Endothelial cell of umbilical vein (primary cell): ENCODE measurements around the gene FAM131C. TPM values are rescaled to one million over a fixed set of nuclear protein-coding genes. Genes with fewer than 3 reads are reported as not detected.

ENCODE experiments used
- BruUV-seq: library from RNA; stranded (reverse); fragments of 400-500 nt; replicated peaks from 2 replicates; lab custom pipeline; 2021; lab: Mats Ljungman, UMichigan
- CTCF ChIA-PET: fragments of 300-600, 350-600 bp; sonication (Branson Sonifier 250); formaldehyde crosslinking; loops from one replicate; lab custom pipeline; 2021; ENCODE audit warnings: antibody characterized with exemption, inconsistent platforms; lab: Charles Lee
- POLR2A ChIA-PET: fragments of 300-600, 350-600 bp; sonication (Branson Sonifier 250); formaldehyde crosslinking; loops from one replicate; lab custom pipeline; 2021; ENCODE audit warnings: antibody characterized with exemption, inconsistent platforms; lab: Charles Lee
- DNase-seq: peaks from one replicate; pipeline ENCODE4 v3.0.0-alpha.2; 2011; ENCODE audit warnings: low read depth, low spot score
- FAIRE-seq: peaks from 2 replicates; lab custom pipeline; 2011; peaks lifted over from hg19 to GRCh38; lab: Jason Lieb, UNC
- H2AFZ ChIP-seq: 2 replicates; pipeline ENCODE4 v1.6.0; 2012; ENCODE audit warnings: low read depth, low read length, control low read depth, inconsistent platforms
- H3K27ac ChIP-seq: 2 replicates; pipeline ENCODE4 v1.5.1; 2011; ENCODE audit warnings: low read depth, mild to moderate bottlenecking, control low read depth, low read length, moderate library complexity; ENCODE audit not compliant: insufficient read depth
- H3K27me3 ChIP-seq, 2 experiments: 2 replicates each; pipeline versions ENCODE4 v1.6.0 to v1.6.1; 2011; ENCODE audit warnings: low read length in 2 of 2, mixed read lengths in 1 of 2; ENCODE audit not compliant: control insufficient read depth in 2 of 2, insufficient read depth in 2 of 2
- H3K36me3 ChIP-seq, 2 experiments: 2 replicates in 1 of 2; 3 replicates in 1 of 2; pipeline ENCODE4 v1.5.1; 2011; ENCODE audit warnings: low read length in 2 of 2, mild to moderate bottlenecking in 1 of 2, moderate library complexity in 1 of 2; ENCODE audit not compliant: control insufficient read depth in 2 of 2, insufficient read depth in 2 of 2; ENCODE audit errors: extremely low read depth in 1 of 2
- H3K4me1 ChIP-seq: 3 replicates; pipeline ENCODE4 v1.5.1; 2011; ENCODE audit warnings: mild to moderate bottlenecking, low read length; ENCODE audit not compliant: control insufficient read depth, insufficient read depth; ENCODE audit errors: extremely low read depth
- H3K4me2 ChIP-seq: 2 replicates; pipeline ENCODE4 v1.6.1; 2011; ENCODE audit warnings: low read length, control low read depth, mixed read lengths; ENCODE audit not compliant: insufficient read depth
- H3K4me3 ChIP-seq, 3 experiments: fragments of 200-600 bp in 1 of 3; sonication (generic), shearing (Covaris generic) in 1 of 3; replicated peaks in 1 of 3; 2 replicates each; pipeline ENCODE4 v1.5.1; 2011 to 2016; ENCODE audit warnings: control low read depth in 3 of 3, low read length in 3 of 3, mild to moderate bottlenecking in 2 of 3, inconsistent platforms in 1 of 3, low read depth in 1 of 3, moderate library complexity in 1 of 3; ENCODE audit not compliant: insufficient read depth in 1 of 3
- H3K79me2 ChIP-seq: 2 replicates; pipeline ENCODE4 v1.6.0; 2012; ENCODE audit warnings: low read length, inconsistent platforms; ENCODE audit not compliant: control insufficient read depth, insufficient read depth
- H3K9ac ChIP-seq: replicated peaks from 2 replicates; pipeline ENCODE3; 2011; ENCODE audit warnings: low read length, control low read depth; ENCODE audit not compliant: insufficient read depth; ENCODE audit errors: extremely low read depth
- H3K9me1 ChIP-seq: replicated peaks from 3 replicates; pipeline ENCODE4 v1.6.0; 2011; ENCODE audit warnings: mild to moderate bottlenecking, low read length; ENCODE audit not compliant: control insufficient read depth, insufficient read depth; ENCODE audit errors: extremely low read depth
- H3K9me3 ChIP-seq: replicated peaks from 2 replicates; pipeline ENCODE4 v1.5.1; 2012; ENCODE audit warnings: low read length, inconsistent platforms; ENCODE audit not compliant: control insufficient read depth, insufficient read depth
- H4K20me1 ChIP-seq: replicated peaks from 2 replicates; pipeline ENCODE3; 2011; ENCODE audit warnings: mild to moderate bottlenecking, low read length; ENCODE audit not compliant: control insufficient read depth, insufficient read depth; ENCODE audit errors: extremely low read depth
- EZH2 ChIP-seq: IDR thresholded peaks from 2 replicates; pipeline ENCODE4 v1.6.1; 2012; ENCODE audit warnings: borderline replicate concordance, low read depth, mild to moderate bottlenecking, moderate library complexity, low read length, inconsistent platforms; ENCODE audit not compliant: severe bottlenecking
- FOS ChIP-seq: IDR thresholded peaks from 2 replicates; pipeline ENCODE4 v1.6.1; 2011; ENCODE audit warnings: mild to moderate bottlenecking, low read length, moderate library complexity, borderline replicate concordance; ENCODE audit not compliant: insufficient read depth
- GATA2 ChIP-seq: IDR thresholded peaks from 2 replicates; pipeline ENCODE4 v1.7.0; 2011; ENCODE audit warnings: low read depth, mild to moderate bottlenecking, moderate library complexity, mixed read lengths, low read length; ENCODE audit not compliant: insufficient read length, insufficient read depth
- JUN ChIP-seq: IDR thresholded peaks from 2 replicates; pipeline ENCODE4 v1.6.1; 2011; ENCODE audit warnings: borderline replicate concordance, low read depth; ENCODE audit not compliant: insufficient read length, insufficient read depth
- MYC ChIP-seq: IDR thresholded peaks from one replicate; pipeline ENCODE4 v1.6.1; 2011; ENCODE audit warnings: mild to moderate bottlenecking, low read depth, low read length
- POLR2A ChIP-seq: IDR thresholded peaks from 2 replicates; pipeline ENCODE4 v1.6.1; 2012; ENCODE audit warnings: low read depth, mild to moderate bottlenecking, control low read depth, low read length
- POLR2AphosphoS5 ChIP-seq: IDR thresholded peaks from 2 replicates; pipeline ENCODE4 v1.6.1; 2012; ENCODE audit warnings: low read depth, mild to moderate bottlenecking, control low read depth, low read length, moderate library complexity; ENCODE audit not compliant: insufficient read depth
- dilution Hi-C: fragments of 300-500 bp; cut with MboI; formaldehyde crosslinking; loops from one replicate; pipeline ENCODE4 v1.15.0; 2019; ENCODE audit warnings: low sequenced_read_pairs; ENCODE audit not compliant: extremely low pct_ligation_motif_present
- intact Hi-C: fragments of 100-400 bp; cut with micrococcal nuclease; formaldehyde crosslinking; loops from one replicate; pipeline ENCODE4 v1.10.0; 2022
- polyA plus RNA-seq, 4 experiments: library from polyadenylated mRNA; depleted of rRNA in 3 of 4; stranded (reverse) in 3 of 4; unstranded in 1 of 4; fragments of >200 nt; gene quantifications; 2 replicates each; pipeline versions ENCODE4 v1.2.1 to v1.2.3, GENCODE V29; 2011 to 2012; ENCODE audit warnings: missing spikeins in 1 of 4
- total RNA-seq: library from RNA; stranded (reverse); gene quantifications from 2 replicates; pipeline ENCODE4 v1.2.3, GENCODE V29; 2021
- TF ChIP-seq, protein P1 (sequence below): IDR thresholded peaks from 2 replicates; pipeline ENCODE4 v1.6.1; 2011; ENCODE audit not compliant: insufficient read depth, insufficient read length
- TF ChIP-seq, protein P2 (sequence below), 2 donors: IDR thresholded peaks; 1 replicate in 1 of 2; 2 replicates in 1 of 2; pipeline ENCODE4 v1.5.1; 2011; ENCODE audit warnings: low read length in 2 of 2, mild to moderate bottlenecking in 2 of 2, moderate library complexity in 2 of 2, control low read depth in 1 of 2, inconsistent platforms in 1 of 2, low read depth in 1 of 2; ENCODE audit not compliant: insufficient read depth in 1 of 2; ENCODE audit errors: extremely low read depth in 1 of 2

The FAM131C gene
- total and polyA plus RNA-seq, 2 donors (not counting 3 experiments of a cell fraction or from before 2014, with no cell fraction given) = 0.23 TPM; not detected in 1

DNA sequence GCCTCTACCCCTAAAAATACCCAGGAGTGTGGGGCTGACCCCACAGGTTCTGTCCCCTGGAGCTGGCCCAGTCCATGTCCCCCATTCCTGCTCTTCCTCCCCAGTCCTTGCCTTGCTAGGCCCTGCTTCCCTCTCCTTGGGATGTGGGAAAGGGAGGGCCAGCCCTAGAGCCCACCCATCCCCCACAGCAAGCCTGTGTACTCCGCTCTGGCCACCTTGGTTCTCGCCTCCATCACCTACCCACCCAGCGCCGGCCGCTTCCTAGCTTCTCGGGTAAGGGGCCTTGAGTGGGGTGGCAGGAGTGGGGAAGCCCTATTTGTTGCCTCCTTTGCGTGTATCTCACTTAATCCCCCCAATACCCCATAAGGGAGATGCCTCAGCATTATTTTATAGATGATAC, 23.1 kb downstream of the FAM131C start:
- Histone ChIP-seq H3K27ac (no peak overlapping the region), H3K36me3 (no peaks in the 10 kb centered on the region), H3K9ac (no peak overlapping the region), H4K20me1 (no peaks in the 10 kb centered on the region), H3K4me1 (no peaks in the 10 kb centered on the region), H2AFZ (no peak overlapping the region), H3K4me3 (no peak overlapping the region), H3K4me2 (no peak overlapping the region), H3K9me1 (no peaks in the 10 kb centered on the region), H3K27me3 (no peaks in the 10 kb centered on the region), H3K9me3 (no peaks in the 10 kb centered on the region), H3K79me2 (no peaks in the 10 kb centered on the region)
- DNase-seq (no peak), FAIRE-seq (no peak)
- CTCF ChIA-PET = interaction anchor here (0.9 to 1.2 kb wide), 2 partner anchors 23 to 259 kb away, joined by 3 to 4 read pairs; partner anchors contain the start of gene FAM131C
- no TSS peak for BruUV-seq
- POLR2A ChIA-PET = interaction anchor here (0.9 kb wide), 1 partner anchor 9 kb away, joined by 3 read pairs; no protein-coding TSS in a partner anchor
- dilution Hi-C loops = no loop called here
- intact Hi-C loops = no loop called here
- no peak for TF ChIP-seq JUN
- TF ChIP-seq, protein P1, sequence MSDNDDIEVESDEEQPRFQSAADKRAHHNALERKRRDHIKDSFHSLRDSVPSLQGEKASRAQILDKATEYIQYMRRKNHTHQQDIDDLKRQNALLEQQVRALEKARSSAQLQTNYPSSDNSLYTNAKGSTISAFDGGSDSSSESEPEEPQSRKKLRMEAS = no peak

DNA sequence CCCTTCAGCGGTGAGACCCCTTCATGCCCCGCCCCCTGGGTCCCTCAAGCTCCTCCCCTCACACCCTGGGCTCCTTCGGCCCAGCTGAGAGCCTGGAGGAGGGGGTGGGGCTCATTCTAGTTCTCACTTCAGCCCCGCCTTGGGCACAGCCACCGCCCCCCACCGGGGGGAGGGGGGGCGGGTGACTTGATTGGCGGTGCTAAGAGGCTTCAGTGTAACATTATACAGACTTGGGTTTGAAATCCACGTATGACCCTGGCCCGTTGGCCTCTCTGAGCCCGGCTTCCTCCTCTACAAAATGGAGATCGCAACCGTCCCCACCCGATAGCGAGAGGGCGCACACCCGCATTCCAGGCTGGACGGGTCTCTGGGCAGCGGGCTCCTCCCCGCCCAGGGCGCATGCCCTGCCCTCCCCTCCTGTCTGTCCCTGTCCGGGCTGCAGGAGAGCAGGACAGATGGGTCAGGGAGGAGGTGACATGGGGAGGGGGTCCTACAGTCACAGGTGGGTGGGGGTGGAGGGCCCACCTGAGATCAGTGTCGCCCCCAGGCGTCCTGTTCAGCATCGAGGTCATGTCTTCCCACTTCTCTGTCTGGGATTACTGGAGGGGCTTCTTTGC, 24.8 kb downstream of the FAM131C start:
- Histone ChIP-seq H3K36me3 (no peaks in the 10 kb centered on the region), H2AFZ (peak overlapping the region; percentile 95), H4K20me1 (no peaks in the 10 kb centered on the region), H3K27me3 (no peaks in the 10 kb centered on the region), H3K9me3 (no peaks in the 10 kb centered on the region), H3K79me2 (no peaks in the 10 kb centered on the region), H3K9ac (peak overlapping the region; percentile 57), H3K9me1 (no peaks in the 10 kb centered on the region), H3K4me2 (peak overlapping the region; percentile 82), H3K27ac (no peak overlapping the region), H3K4me3 (peak overlapping the region; percentile 29 to 61 (median 50)), H3K4me1 (no peaks in the 10 kb centered on the region)
- POLR2A ChIA-PET = no interaction called here
- FAIRE-seq = no peak
- dilution Hi-C loops (no loop called here), intact Hi-C loops (no loop called here)
- no peak for TF ChIP-seq POLR2A
- TF ChIP-seq EZH2 = no peak
- TF ChIP-seq, protein P2, sequence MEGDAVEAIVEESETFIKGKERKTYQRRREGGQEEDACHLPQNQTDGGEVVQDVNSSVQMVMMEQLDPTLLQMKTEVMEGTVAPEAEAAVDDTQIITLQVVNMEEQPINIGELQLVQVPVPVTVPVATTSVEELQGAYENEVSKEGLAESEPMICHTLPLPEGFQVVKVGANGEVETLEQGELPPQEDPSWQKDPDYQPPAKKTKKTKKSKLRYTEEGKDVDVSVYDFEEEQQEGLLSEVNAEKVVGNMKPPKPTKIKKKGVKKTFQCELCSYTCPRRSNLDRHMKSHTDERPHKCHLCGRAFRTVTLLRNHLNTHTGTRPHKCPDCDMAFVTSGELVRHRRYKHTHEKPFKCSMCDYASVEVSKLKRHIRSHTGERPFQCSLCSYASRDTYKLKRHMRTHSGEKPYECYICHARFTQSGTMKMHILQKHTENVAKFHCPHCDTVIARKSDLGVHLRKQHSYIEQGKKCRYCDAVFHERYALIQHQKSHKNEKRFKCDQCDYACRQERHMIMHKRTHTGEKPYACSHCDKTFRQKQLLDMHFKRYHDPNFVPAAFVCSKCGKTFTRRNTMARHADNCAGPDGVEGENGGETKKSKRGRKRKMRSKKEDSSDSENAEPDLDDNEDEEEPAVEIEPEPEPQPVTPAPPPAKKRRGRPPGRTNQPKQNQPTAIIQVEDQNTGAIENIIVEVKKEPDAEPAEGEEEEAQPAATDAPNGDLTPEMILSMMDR (IDR thresholded peaks at IDR 0.05; ENCODE audit: extremely low read depth in 1 of 2, insufficient read depth in 1 of 2, low read depth in 1 of 2, low read length in 2 of 2) = no peak
- TF ChIP-seq GATA2 = no peak
- no peak for TF ChIP-seq FOS
- TF ChIP-seq, protein P1 = no peak
- TF ChIP-seq POLR2AphosphoS5 = no peak
- TF ChIP-seq JUN = no peak
- TF ChIP-seq MYC = no peak
- BruUV-seq = no TSS peak
- DNase-seq = peak; percentile 58
- CTCF ChIA-PET = interaction anchor here (1.0 to 1.1 kb wide), 2 partner anchors 12 to 39 kb away, joined by 3 to 6 read pairs; no protein-coding TSS in a partner anchor
